Measurements from ENCODE around the gene CDK1.

- no peak for TF ChIP-seq CTCF (IDR thresholded peaks at IDR 0.05; ENCODE audit: low read length)
- TF ChIP-seq EZH2 (IDR thresholded peaks at IDR 0.05; ENCODE audit: borderline replicate concordance, low read length), result no peak
These were observed 17.5 kb upstream of the CDK1 start for GRCh38 chr10:60760711-60761210.
